Upper lobe of right lung (tissue), 1 donor: ENCODE data around the gene PRDM16. TPM values are rescaled to one million over a fixed set of nuclear protein-coding genes. Genes with fewer than 3 reads are reported as not detected.

Experiments used
- ATAC-seq: fragments of 200-7000 bp; cut with Tn5 transposase; one replicate; pipeline ENCODE4 v1.9.1; 2020; ENCODE audit warnings: mild to moderate bottlenecking, moderate library complexity
- DNase-seq: peaks from one replicate; pipeline ENCODE4 v3.0.0-alpha.2; 2020
- H3K27ac ChIP-seq: fragments of 200-600 bp; one replicate; pipeline ENCODE4 v1.8.0; 2022
- H3K27me3 ChIP-seq: fragments of 200-600 bp; one replicate; pipeline ENCODE4 v1.8.0; 2022; ENCODE audit warnings: mild to moderate bottlenecking
- H3K36me3 ChIP-seq: fragments of 200-600 bp; one replicate; pipeline ENCODE4 v1.8.0; 2022
- H3K4me1 ChIP-seq: fragments of 200-600 bp; one replicate; pipeline ENCODE4 v1.8.0; 2022
- H3K4me3 ChIP-seq: fragments of 200-600 bp; one replicate; pipeline ENCODE4 v1.8.0; 2022; ENCODE audit warnings: mild to moderate bottlenecking
- H3K9me3 ChIP-seq: fragments of 200-600 bp; one replicate; pipeline ENCODE4 v1.8.0; 2022
- intact Hi-C: fragments of 100-400 bp; cut with DNase I; formaldehyde crosslinking; loops from one replicate; pipeline ENCODE4 v1.11.0; 2022
- total RNA-seq: library from RNA; stranded (reverse); fragmentation: NEBNext Ultra II Directional; extraction: Animal tissue kit (Norgen Biotek cat#: 25700); gene quantifications from one replicate; pipeline ENCODE4 v1.2.1, GENCODE V29; 2021
- TF ChIP-seq, protein P1 (sequence below): fragments of 200-600 bp; IDR thresholded peaks from one replicate; pipeline ENCODE4 v1.8.0; 2022; ENCODE audit warnings: antibody characterized with exemption
- donor health status: DM: no; HTN: yes; CAD: no; lungs with severe emphysema.

The PRDM16 gene
- total RNA-seq, 1 donor from 2014 or later: 21.0 TPM

DNA sequence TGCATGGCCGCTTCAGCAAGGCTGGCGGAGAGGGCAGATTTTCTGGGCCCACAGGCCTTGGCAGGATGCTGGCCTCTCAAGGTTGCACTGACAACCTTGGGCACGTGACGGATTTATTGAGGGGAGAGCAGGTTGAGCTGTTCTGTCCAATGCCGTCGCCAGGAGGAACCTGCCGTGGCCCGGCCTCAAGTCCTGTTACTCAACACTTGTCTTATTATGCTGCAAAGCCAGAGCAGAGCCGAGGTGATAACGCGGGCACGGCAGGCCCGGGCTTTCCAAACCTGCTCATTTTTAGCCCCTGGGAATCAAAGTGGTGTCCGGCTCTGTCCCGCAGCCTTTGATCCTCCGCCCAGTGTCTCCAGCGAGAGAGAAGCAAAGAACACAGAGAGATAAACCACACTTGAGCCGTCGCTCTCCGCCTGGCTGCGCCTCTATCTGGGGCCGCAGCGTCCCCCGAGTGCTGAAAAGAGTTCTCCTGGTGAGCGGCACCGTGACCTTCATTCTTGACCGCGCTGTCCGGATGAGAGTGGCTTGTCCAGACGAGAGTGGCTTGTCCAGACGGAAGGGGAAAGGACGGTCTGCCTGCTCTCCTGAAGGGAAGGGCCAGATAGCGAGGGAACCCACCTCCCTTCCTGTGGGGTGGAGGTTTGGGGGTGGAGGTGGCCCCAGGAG is 223.2 kb downstream of the PRDM16 start:
- Histone ChIP-seq H3K27me3 (no peaks in the 10 kb centered on the region), H3K36me3 (no peaks in the 10 kb centered on the region), H3K9me3 (no peaks in the 10 kb centered on the region), H3K27ac (no peak overlapping the region), H3K4me3 (no peak overlapping the region), H3K4me1 (no peaks in the 10 kb centered on the region)
- TF ChIP-seq, protein P1, sequence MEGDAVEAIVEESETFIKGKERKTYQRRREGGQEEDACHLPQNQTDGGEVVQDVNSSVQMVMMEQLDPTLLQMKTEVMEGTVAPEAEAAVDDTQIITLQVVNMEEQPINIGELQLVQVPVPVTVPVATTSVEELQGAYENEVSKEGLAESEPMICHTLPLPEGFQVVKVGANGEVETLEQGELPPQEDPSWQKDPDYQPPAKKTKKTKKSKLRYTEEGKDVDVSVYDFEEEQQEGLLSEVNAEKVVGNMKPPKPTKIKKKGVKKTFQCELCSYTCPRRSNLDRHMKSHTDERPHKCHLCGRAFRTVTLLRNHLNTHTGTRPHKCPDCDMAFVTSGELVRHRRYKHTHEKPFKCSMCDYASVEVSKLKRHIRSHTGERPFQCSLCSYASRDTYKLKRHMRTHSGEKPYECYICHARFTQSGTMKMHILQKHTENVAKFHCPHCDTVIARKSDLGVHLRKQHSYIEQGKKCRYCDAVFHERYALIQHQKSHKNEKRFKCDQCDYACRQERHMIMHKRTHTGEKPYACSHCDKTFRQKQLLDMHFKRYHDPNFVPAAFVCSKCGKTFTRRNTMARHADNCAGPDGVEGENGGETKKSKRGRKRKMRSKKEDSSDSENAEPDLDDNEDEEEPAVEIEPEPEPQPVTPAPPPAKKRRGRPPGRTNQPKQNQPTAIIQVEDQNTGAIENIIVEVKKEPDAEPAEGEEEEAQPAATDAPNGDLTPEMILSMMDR: no peak
- intact Hi-C loops: no loop called here
- ATAC-seq (peak; percentile 69), DNase-seq (peak; percentile 74)

DNA sequence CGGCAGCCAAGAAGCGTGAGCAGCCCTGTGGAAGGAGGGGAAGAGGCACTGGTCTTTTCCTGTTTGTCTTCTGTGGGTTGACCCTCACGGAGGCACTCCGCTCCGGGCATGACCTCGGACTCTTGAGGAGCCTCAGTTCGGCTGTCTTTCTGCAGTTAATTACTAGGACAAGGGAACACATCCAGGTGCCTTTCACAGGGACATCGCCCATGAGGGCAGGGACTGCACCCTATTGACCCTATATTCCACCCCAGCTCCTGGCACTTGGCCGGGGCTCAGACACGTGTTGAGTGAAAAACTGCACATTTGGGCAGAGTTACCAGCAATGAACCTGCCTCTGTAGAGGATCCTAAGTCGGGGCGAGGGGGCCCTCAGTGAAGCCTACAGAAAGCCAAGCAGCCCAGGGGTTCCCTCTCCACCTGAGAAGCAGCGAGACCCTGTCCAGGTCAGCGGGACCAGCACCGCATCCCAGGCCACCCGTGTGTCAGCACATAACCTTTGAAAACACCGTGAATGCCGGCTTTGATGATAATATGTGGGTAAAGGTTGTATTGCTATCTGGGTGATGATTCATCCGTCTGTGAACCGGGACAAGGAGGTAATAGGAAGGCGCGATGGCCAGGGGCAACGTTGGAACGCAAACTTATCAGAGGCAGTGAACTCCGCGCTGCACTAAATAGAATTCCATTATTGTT is 224.0 kb downstream of the PRDM16 start:
- Histone ChIP-seq H3K4me1 (no peaks in the 10 kb centered on the region), H3K9me3 (no peaks in the 10 kb centered on the region), H3K4me3 (no peak overlapping the region), H3K27ac (no peak overlapping the region), H3K36me3 (no peaks in the 10 kb centered on the region), H3K27me3 (no peaks in the 10 kb centered on the region)
- no peak for ATAC-seq
- TF ChIP-seq, protein P1: no peak
- intact Hi-C loops: no loop called here
- no peak for DNase-seq

DNA sequence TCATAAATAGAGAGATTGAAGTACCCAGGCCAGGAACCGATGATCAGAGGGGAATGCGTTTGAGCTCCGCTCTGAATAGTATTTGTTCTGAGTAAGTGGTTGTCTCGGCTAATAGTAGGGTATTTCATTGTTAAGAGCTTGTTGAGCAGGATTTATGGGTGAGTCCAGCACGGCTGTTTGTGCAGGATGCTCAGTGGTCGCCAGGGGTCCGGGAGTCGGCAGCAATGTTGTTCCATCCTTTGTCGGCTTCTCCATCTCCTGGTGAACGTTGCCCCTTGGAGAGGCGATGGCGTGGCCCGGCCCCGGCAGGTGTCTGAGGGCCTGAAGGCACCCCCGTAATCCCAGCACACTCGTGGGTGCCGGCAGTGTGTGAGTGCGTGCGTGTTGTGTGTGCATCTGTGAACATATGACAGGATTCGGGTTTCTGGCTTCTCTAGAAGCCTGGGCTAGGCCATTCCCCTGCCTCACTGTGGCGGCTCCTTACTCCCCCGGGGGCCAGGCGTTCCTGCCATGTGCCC is 224.6 kb downstream of the PRDM16 start:
- DNase-seq: no peak
- TF ChIP-seq, protein P1: no peak
- no peak overlapping the region for H3K27ac ChIP-seq
- intact Hi-C loops: no loop called here
- no peaks in the 10 kb centered on the region for H3K36me3 ChIP-seq
- no peaks in the 10 kb centered on the region for H3K27me3 ChIP-seq
- no peaks in the 10 kb centered on the region for H3K4me1 ChIP-seq
- ATAC-seq: no peak
- no peaks in the 10 kb centered on the region for H3K9me3 ChIP-seq
- H3K4me3 ChIP-seq: no peak overlapping the region

DNA sequence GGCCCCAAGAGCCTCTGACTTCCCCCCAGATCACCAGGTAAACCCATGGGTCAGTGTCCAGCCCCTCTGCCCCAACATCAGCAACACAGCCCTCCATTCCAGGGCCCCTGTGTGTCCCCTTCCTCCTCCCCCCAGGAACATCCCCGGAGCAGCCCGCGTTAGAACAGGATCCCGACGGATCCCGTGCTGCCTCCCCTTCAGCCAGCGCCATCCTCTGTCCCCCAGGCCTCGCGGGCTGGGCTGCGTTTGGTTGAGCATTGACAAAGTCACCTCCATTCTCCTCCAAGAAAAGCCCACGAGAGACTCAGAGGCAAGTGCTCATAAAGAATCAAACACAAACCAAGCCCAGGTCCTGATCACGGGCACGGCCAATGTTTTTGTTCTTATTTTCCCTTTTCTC is 225.4 kb downstream of the PRDM16 start:
- Histone ChIP-seq H3K36me3 (no peaks in the 10 kb centered on the region), H3K27ac (no peak overlapping the region), H3K27me3 (no peaks in the 10 kb centered on the region), H3K4me3 (no peak overlapping the region), H3K4me1 (no peaks in the 10 kb centered on the region), H3K9me3 (no peaks in the 10 kb centered on the region)
- DNase-seq (no peak), ATAC-seq (no peak)
- TF ChIP-seq, protein P1: no peak
- intact Hi-C loops: no loop called here

DNA sequence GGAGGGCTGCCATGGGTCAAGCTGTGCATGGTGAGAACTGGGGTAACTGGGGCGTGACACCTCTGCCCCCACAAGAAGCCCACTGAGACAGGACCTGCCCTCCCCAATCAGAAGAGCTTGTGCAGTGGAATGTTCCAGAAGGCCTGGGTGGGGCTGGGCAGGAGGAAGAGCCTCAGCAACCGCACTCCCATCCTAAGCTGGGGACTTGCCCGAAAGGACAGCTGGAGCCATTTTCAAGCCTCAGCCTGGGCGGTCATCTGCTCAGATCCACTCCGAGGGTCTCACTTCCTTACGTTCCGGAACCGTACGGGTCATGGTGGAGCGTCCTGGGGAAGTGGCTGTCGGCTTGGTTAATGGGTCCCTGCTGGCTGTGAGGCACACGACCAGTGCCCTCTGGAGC is 226.8 kb downstream of the PRDM16 start:
- ATAC-seq (no peak), DNase-seq (no peak)
- no peaks in the 10 kb centered on the region for H3K4me1 ChIP-seq
- no peak overlapping the region for H3K27ac ChIP-seq
- no peak overlapping the region for H3K4me3 ChIP-seq
- intact Hi-C loops: no loop called here
- no peaks in the 10 kb centered on the region for H3K27me3 ChIP-seq
- TF ChIP-seq, protein P1: no peak
- H3K36me3 ChIP-seq: no peaks in the 10 kb centered on the region
- no peaks in the 10 kb centered on the region for H3K9me3 ChIP-seq
